HFFc6 (cell line): ENCODE measurements around the gene SMIM24. TPM values are rescaled to one million over a fixed set of nuclear protein-coding genes. Genes with fewer than 3 reads are reported as not detected.
A peak's percentile ranks its signal among the peaks of the same experiment; 100 is the strongest.

Source experiments
- DNase-seq: peaks from one replicate; pipeline ENCODE4 v3.0.0-alpha.2; 2018
- H3K27ac Mint-ChIP-seq: 2 replicates; pipeline ENCODE4 v1.8.0; 2020; ENCODE audit warnings: mild to moderate bottlenecking, mixed read lengths
- H3K27me3 Mint-ChIP-seq: 2 replicates; pipeline ENCODE4 v1.8.0; 2021; ENCODE audit warnings: mild to moderate bottlenecking, moderate library complexity, mixed read lengths; ENCODE audit not compliant: insufficient read depth
- H3K36me3 Mint-ChIP-seq: 2 replicates; pipeline ENCODE4 v1.8.0; 2021; ENCODE audit warnings: low read depth, mixed read lengths
- H3K4me1 Mint-ChIP-seq: 2 replicates; pipeline ENCODE4 v1.8.0; 2020; ENCODE audit warnings: low read depth, mixed read lengths
- H3K4me3 Mint-ChIP-seq: 2 replicates; pipeline ENCODE4 v1.8.0; 2020; ENCODE audit warnings: mild to moderate bottlenecking, moderate library complexity, mixed read lengths
- H3K9me3 Mint-ChIP-seq: 2 replicates; pipeline ENCODE4 v1.8.0; 2020; ENCODE audit warnings: mild to moderate bottlenecking, mixed read lengths
- total RNA-seq, 6 experiments: library from RNA; stranded (reverse); fragmentation: NEBNext Ultra II Directional; extraction: Animal tissue kit (Norgen Biotek cat#: 25700); gene quantifications; 2 replicates in 1 of 6; 3 replicates in 5 of 6; pipeline ENCODE4 v1.2.3, GENCODE V29; 2021
- TF ChIP-seq, protein P1 (sequence below): fragments of 200-600 bp; sonication (generic); IDR thresholded peaks from 2 replicates; pipeline ENCODE4 v1.5.0; 2021; ENCODE audit warnings: antibody characterized with exemption, mild to moderate bottlenecking

SMIM24 gene
- total RNA-seq, 6 experiments from 2014 or later: not detected

DNA sequence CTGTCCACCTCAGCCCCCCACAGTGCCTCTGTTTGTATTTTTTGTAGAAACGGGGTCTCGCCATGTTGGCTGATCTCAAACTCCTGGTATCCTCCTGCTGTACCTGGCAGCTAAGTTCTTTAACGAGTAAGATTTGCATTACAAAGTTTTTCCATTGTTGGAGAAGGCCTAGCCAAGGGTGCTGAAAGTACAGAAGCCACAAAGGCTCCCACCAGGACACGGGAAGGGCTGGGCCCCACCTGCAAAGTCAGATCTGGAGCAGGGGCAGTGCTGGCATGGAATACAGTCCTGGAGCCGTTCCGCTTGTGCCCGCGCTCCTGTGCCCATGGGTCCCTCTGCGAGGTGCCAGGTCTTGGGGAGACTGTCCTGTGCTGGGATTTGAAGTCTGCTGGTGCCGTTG is 37.9 kb upstream of the SMIM24 start:
- Mint-ChIP-seq H3K9me3 (no peaks in the 10 kb centered on the region), H3K36me3 (peaks cover 10% of the 10 kb centered on the region; the same call in 1 of the 2 replicates), H3K4me3 (no peak overlapping the region), H3K27ac (no peak overlapping the region), H3K4me1 (peaks cover 24% of the 10 kb centered on the region), H3K27me3 (peaks cover 3% of the 10 kb centered on the region; the same call in 1 of the 2 replicates)
- TF ChIP-seq, protein P1, sequence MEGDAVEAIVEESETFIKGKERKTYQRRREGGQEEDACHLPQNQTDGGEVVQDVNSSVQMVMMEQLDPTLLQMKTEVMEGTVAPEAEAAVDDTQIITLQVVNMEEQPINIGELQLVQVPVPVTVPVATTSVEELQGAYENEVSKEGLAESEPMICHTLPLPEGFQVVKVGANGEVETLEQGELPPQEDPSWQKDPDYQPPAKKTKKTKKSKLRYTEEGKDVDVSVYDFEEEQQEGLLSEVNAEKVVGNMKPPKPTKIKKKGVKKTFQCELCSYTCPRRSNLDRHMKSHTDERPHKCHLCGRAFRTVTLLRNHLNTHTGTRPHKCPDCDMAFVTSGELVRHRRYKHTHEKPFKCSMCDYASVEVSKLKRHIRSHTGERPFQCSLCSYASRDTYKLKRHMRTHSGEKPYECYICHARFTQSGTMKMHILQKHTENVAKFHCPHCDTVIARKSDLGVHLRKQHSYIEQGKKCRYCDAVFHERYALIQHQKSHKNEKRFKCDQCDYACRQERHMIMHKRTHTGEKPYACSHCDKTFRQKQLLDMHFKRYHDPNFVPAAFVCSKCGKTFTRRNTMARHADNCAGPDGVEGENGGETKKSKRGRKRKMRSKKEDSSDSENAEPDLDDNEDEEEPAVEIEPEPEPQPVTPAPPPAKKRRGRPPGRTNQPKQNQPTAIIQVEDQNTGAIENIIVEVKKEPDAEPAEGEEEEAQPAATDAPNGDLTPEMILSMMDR: no peak
- no peak for DNase-seq

DNA sequence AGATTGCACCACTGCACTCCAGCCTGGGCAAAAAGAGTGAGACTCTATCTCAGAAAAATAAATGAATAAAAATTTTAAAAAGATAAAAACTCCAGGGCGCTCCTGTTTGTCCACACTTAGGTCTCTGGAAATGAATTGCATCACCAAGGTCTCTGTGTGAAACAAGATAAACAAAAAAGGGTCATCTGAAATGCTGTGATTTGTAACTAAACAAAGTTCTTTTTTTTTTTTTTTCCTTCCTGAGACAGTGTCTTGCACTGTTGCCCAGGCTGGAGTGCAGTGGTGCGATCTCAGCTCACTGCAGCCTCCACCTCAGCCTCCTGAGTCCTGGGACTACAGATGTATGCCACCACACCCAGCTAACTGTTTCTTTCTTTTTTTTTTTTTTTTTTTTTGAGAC is 37.3 kb upstream of the SMIM24 start:
- H3K4me1 Mint-ChIP-seq: peaks cover 24% of the 10 kb centered on the region
- peaks cover 3% of the 10 kb centered on the region; the same call in 1 of the 2 replicates for H3K27me3 Mint-ChIP-seq
- H3K4me3 Mint-ChIP-seq: no peak overlapping the region
- no peaks in the 10 kb centered on the region for H3K9me3 Mint-ChIP-seq
- H3K36me3 Mint-ChIP-seq: peaks cover 10% of the 10 kb centered on the region; the same call in 1 of the 2 replicates
- no peak for DNase-seq
- H3K27ac Mint-ChIP-seq: no peak overlapping the region
- TF ChIP-seq, protein P1: no peak

DNA sequence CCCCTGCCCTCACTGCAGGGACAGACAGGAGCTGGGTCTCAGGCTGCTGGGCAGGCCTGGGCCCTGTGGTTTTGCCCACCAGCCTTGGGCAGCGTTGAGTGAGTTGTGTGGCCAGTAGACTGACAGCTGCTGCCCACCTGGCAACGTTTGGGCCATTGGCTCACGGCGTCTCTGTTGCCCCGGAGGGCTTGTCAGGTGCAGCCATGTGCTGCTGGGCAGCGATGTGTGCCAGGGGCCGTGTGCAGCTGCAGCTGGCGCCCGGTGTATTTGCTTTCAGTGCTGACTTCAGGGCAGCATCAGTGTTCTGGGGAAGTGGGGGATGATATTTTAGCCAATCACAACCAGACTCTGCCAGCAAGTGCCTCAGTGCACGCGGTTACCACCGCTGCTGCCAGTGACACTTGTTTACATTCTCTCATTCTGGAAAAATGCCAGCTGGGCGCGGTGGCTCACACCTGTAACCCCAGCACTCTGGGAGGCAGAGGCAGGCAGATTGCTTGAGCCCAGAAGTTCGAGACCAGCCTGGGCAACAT is 36.4 kb upstream of the SMIM24 start:
- Mint-ChIP-seq H3K4me1 (peaks cover 24% of the 10 kb centered on the region), H3K9me3 (no peaks in the 10 kb centered on the region), H3K27ac (no peak overlapping the region), H3K27me3 (no peaks in the 10 kb centered on the region), H3K4me3 (no peak overlapping the region), H3K36me3 (peaks cover 5% of the 10 kb centered on the region; the same call in 1 of the 2 replicates)
- no peak for DNase-seq
- TF ChIP-seq, protein P1: no peak

DNA sequence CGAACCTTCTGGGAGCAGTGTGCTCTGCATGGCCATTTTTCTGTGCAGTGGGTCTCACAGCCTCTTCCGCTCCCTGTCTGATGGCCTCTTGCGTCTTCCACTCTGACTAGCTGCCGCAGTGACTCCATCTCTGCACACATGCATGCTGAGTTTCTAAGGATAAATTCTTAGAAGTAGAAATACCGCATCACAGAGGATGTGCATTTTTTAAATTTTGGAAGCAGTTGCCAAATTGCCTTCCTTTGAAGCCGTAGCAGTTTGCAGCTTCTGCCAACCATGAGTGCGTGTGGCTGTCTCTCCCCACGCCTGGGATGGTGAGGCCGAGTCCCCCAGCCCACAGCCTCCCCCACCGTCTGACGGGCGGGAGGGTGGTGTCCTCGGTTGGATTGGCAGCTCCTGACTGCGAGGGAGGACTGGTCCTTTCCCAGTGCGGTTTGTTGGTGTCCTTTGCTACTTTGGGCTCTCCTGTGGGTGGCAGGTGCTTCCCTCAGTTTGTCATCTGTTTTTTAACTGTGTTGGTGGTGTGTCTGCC is 35.6 kb upstream of the SMIM24 start:
- peaks cover 24% of the 10 kb centered on the region for H3K4me1 Mint-ChIP-seq
- peak overlapping the region; percentile 46; the same call in 1 of the 2 replicates for H3K27ac Mint-ChIP-seq
- H3K9me3 Mint-ChIP-seq: no peaks in the 10 kb centered on the region
- TF ChIP-seq, protein P1: no peak
- DNase-seq: no peak
- H3K4me3 Mint-ChIP-seq: no peak overlapping the region
- peaks cover 2% of the 10 kb centered on the region; the same call in 1 of the 2 replicates for H3K36me3 Mint-ChIP-seq
- no peaks in the 10 kb centered on the region for H3K27me3 Mint-ChIP-seq

DNA sequence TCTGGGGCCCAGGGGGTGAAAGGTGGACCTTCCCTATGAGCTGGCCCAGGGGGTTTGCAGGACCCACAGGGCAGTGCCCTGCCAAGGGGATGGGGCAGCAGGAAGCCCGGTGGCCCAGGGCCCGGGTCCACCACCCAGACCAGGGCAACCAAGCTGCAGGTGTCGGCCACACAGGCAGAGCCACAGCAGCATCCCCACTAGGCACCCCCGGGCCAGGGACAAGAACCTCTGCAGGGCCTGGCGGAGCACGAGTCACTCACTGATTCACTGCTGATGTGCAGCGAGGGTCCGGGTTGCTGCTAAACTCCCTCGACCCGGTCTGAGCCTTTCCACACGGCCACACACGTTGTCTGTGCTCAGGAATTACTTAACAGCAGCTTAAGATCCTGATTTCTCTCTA is 34.6 kb upstream of the SMIM24 start:
- Mint-ChIP-seq H3K4me3 (no peak overlapping the region), H3K4me1 (peaks cover 27% of the 10 kb centered on the region), H3K36me3 (peaks cover under 1% of the 10 kb centered on the region; the same call in 1 of the 2 replicates), H3K27me3 (no peaks in the 10 kb centered on the region), H3K27ac (peak overlapping the region; percentile 38; the same call in 1 of the 2 replicates), H3K9me3 (no peaks in the 10 kb centered on the region)
- DNase-seq: no peak
- TF ChIP-seq, protein P1: no peak
